ENCODE measurements around the gene MAP2K4. TPM values are rescaled to one million over a fixed set of nuclear protein-coding genes. Genes with fewer than 3 reads are reported as not detected.

MAP2K4 gene
- total RNA-seq, 1 donor from 2014 or later = 37.5 TPM

- H3K27me3 Mint-ChIP-seq (ENCODE audit: low read depth, unreplicated experiment) = no peaks in the 10 kb centered on the region
- Histone ChIP-seq H4K20me1 (ENCODE audit: insufficient read depth, low read length) (no peaks in the 10 kb centered on the region), H3K79me2 (ENCODE audit: insufficient read depth, low read length) (no peaks in the 10 kb centered on the region), H3K4me3 (ENCODE audit: insufficient read depth, low read depth, low read length) (no peak overlapping the region), H3K36me3 (ENCODE audit: insufficient read depth, low read length) (no peaks in the 10 kb centered on the region), H2AFZ (ENCODE audit: low read depth, low read length) (no peak overlapping the region), H3K4me1 (ENCODE audit: insufficient read depth, low read length) (no peaks in the 10 kb centered on the region), H3K4me2 (ENCODE audit: low read length) (no peak overlapping the region), H3K9ac (ENCODE audit: low read length) (no peak overlapping the region), H3K27ac (ENCODE audit: low read depth, low read length) (no peak overlapping the region), H3K27me3 (ENCODE audit: insufficient read depth, low read length) (no peaks in the 10 kb centered on the region), H3K9me3 (ENCODE audit: insufficient read depth, low read depth, low read length) (no peaks in the 10 kb centered on the region)
- no peak overlapping the region for H3K4me3 Mint-ChIP-seq (ENCODE audit: unreplicated experiment)
- TF ChIP-seq EZH2 (IDR thresholded peaks at IDR 0.05; ENCODE audit: insufficient read depth, low read length) (no peak), CTCF (IDR thresholded peaks at IDR 0.05; ENCODE audit: insufficient read depth, low read depth, low read length) (no peak)
- DNase-seq (ENCODE audit: low read depth) (no peak), FAIRE-seq (no peak)
- no peak overlapping the region for H3K27ac Mint-ChIP-seq (ENCODE audit: unreplicated experiment)
- H3K4me1 Mint-ChIP-seq (ENCODE audit: low read depth, unreplicated experiment) = no peaks in the 10 kb centered on the region
- H3K36me3 Mint-ChIP-seq (ENCODE audit: low read depth, unreplicated experiment) = no peaks in the 10 kb centered on the region
- H3K9me3 Mint-ChIP-seq (ENCODE audit: unreplicated experiment) = no peaks in the 10 kb centered on the region
Measured at GRCh38 chr17:12187658-12188057, 167.0 kb downstream of the MAP2K4 start.

GRCh38 chr17:12193144-12193735 is 172.6 kb downstream of the MAP2K4 start:
- TF ChIP-seq CTCF (IDR thresholded peaks at IDR 0.05; ENCODE audit: insufficient read depth, low read depth, low read length) = no peak
- no peak for TF ChIP-seq EZH2 (IDR thresholded peaks at IDR 0.05; ENCODE audit: insufficient read depth, low read length)
- FAIRE-seq = no peak
- Histone ChIP-seq H3K4me2 (ENCODE audit: low read length) (no peak overlapping the region), H3K27me3 (ENCODE audit: insufficient read depth, low read length) (no peaks in the 10 kb centered on the region), H2AFZ (ENCODE audit: low read depth, low read length) (no peak overlapping the region), H3K36me3 (ENCODE audit: insufficient read depth, low read length) (no peaks in the 10 kb centered on the region), H3K9ac (ENCODE audit: low read length) (no peak overlapping the region), H3K27ac (ENCODE audit: low read depth, low read length) (no peak overlapping the region), H3K4me1 (ENCODE audit: insufficient read depth, low read length) (no peaks in the 10 kb centered on the region), H3K4me3 (ENCODE audit: insufficient read depth, low read depth, low read length) (no peak overlapping the region), H3K9me3 (ENCODE audit: insufficient read depth, low read depth, low read length) (no peaks in the 10 kb centered on the region), H4K20me1 (ENCODE audit: insufficient read depth, low read length) (no peaks in the 10 kb centered on the region), H3K79me2 (ENCODE audit: insufficient read depth, low read length) (no peaks in the 10 kb centered on the region)
- Mint-ChIP-seq H3K27ac (ENCODE audit: unreplicated experiment) (no peak overlapping the region), H3K36me3 (ENCODE audit: low read depth, unreplicated experiment) (no peaks in the 10 kb centered on the region), H3K4me3 (ENCODE audit: unreplicated experiment) (no peak overlapping the region), H3K9me3 (ENCODE audit: unreplicated experiment) (no peaks in the 10 kb centered on the region), H3K4me1 (ENCODE audit: low read depth, unreplicated experiment) (no peaks in the 10 kb centered on the region), H3K27me3 (ENCODE audit: low read depth, unreplicated experiment) (peaks cover 3% of the 10 kb centered on the region)
- no peak for DNase-seq (ENCODE audit: low read depth)

Small RNAs within 50 kb of the gene (microRNA-seq; reads per million reads assigned to microRNA genes)
- gene MIR744 = 21,578 reads per million, percentile 98 among the genes with 10 or more reads in this experiment

Other genes starting within 250 kb of the MAP2K4 start
- gene ZNF18, start 23.4 kb upstream of the MAP2K4 start, total RNA-seq = 8.3 and 9.9 TPM in 2 replicates

All from astrocyte (in vitro differentiated cells and primary cell).